Heart left ventricle (tissue), 16 donors: ENCODE measurements around the gene KRTAP3-3. TPM values are rescaled to one million over a fixed set of nuclear protein-coding genes. Genes with fewer than 3 reads are reported as not detected.
"Not testable (repeated sequence)": the region's sequence is repeated elsewhere in the genome, so short reads cannot be mapped to it uniquely, and the experiment has no call there.

Source experiments
- ATAC-seq, 4 donors: fragments of 200-7000 bp; cut with Tn5 transposase; one replicate each; pipeline ENCODE4 v1.9.1; 2020 to 2022; ENCODE audit warnings: moderate library complexity in 4 of 4, mild to moderate bottlenecking in 3 of 4, moderate number of reproducible peaks in 1 of 4
- DNase-seq, 5 donors: peaks; one replicate each; pipeline ENCODE4 v3.0.0-alpha.2; 2020
- H3K27ac ChIP-seq, 12 donors: fragments of 200-600 bp; sonication (generic) in 4 of 12; one replicate each; pipeline versions ENCODE4 v1.5.0 to v1.8.0; 2016 to 2022; ENCODE audit warnings: mild to moderate bottlenecking in 2 of 12
- H3K27me3 ChIP-seq, 9 donors: fragments of 200-600 bp; sonication (generic) in 2 of 9; one replicate each; pipeline versions ENCODE4 v1.5.1 to v1.8.0; 2016 to 2022; ENCODE audit warnings: mild to moderate bottlenecking in 3 of 9
- H3K36me3 ChIP-seq, 9 donors: fragments of 200-600 bp; sonication (generic) in 2 of 9; one replicate each; pipeline versions ENCODE4 v1.5.0 to v1.8.0; 2018 to 2022; ENCODE audit warnings: mild to moderate bottlenecking in 2 of 9
- H3K4me1 ChIP-seq, 12 donors: fragments of 200-600 bp; sonication (generic) in 4 of 12; one replicate each; pipeline versions ENCODE4 v1.5.0 to v1.8.0; 2016 to 2022; ENCODE audit warnings: mild to moderate bottlenecking in 3 of 12
- H3K4me3 ChIP-seq, 12 donors: fragments of 200-600 bp; sonication (generic) in 4 of 12; one replicate each; pipeline versions ENCODE4 v1.5.0 to v1.8.0; 2017 to 2022; ENCODE audit warnings: mild to moderate bottlenecking in 9 of 12, moderate library complexity in 4 of 12
- H3K9me3 ChIP-seq, 12 donors: fragments of 200-600 bp; sonication (generic) in 4 of 12; one replicate each; pipeline versions ENCODE4 v1.5.0 to v1.8.0; 2016 to 2022; ENCODE audit warnings: mild to moderate bottlenecking in 1 of 12
- POLR2A ChIP-seq, 2 donors: fragments of 450-650 bp; IDR thresholded peaks; one replicate each; pipeline ENCODE4 v1.6.1; 2017; ENCODE audit warnings: antibody characterized with exemption in 2 of 2, mild to moderate bottlenecking in 2 of 2, moderate library complexity in 2 of 2
- WGBS, 4 donors: extraction: QIAGEN DNeasy Blood & Tissue Kit in 2 of 4; methylation state at CpG; one replicate each; pipeline versions ENCODE4 v1.1.5 to v1.1.7; 2013 to 2018; 5-methylcytosine and 5-hydroxymethylcytosine counted together
- intact Hi-C, 10 donors: fragments of 100-400 bp; cut with DNase I; formaldehyde crosslinking; loops; one replicate each; pipeline versions ENCODE4 v1.11.1 to v1.14.2; 2022
- polyA plus RNA-seq, 2 donors: library from polyadenylated mRNA; stranded (reverse); fragments of 200-250 nt; gene quantifications; one replicate each; pipeline ENCODE4 v1.2.3, GENCODE V29; 2013
- total RNA-seq, 9 donors: library from RNA; depleted of rRNA in 2 of 9; stranded (reverse); fragments of >200 nt in 2 of 9; fragmentation: NEBNext Ultra II Directional in 3 of 9; extraction: Animal tissue kit (Norgen Biotek cat#: 25700) in 3 of 9; gene quantifications; one replicate each; pipeline versions ENCODE4 v1.1.0 to v1.2.4, GENCODE V29; 2016 to 2023
- TF ChIP-seq, protein P1 (sequence below), 12 donors: fragments of 200-600 bp; sonication (generic) in 4 of 12; IDR thresholded peaks; one replicate each; pipeline versions ENCODE4 v1.5.0 to v1.8.0; 2018 to 2022; ENCODE audit warnings: antibody characterized with exemption in 12 of 12, mild to moderate bottlenecking in 5 of 12
- donor health status: ischemic (EF 13 %, LVEDD 7.1; RV severe dilation, severe dysfunction).
- donor health status: healthy with polysubstance abuse.
- donor health status: DM: no; HTN: yes; CAD: no.
- donor health status: DM: no; HTN: no; CAD: no.
- donor health status: ischemic (EF 25% LVEDD 6.9; RV normal size, moderate dysfunction).
- donor health status: ischemic (EF 25% LVEDD 5.7; RV mildly dilated, moderate dysfunction).
- donor health status: healthy.
- donor health status: DM: yes; HTN: yes; CAD: no.
- donor health status: ischemic (EF 35%, LVEDD 5.7; RV mildly dilated, moderate dysfunction).
- donor health status: nonischemic (EF 11% LVEDD 7.7; RV severe dilation, severe dysfunction).
- donor health status: DM: yes; HTN: yes; CAD: no.
- donor health status: PGD.
- donor health status: ischemic (EF 29% LVEDD 5.4; RV normal size, mild dysfunction).
- donor health status: nonischemic (EF 23%, LVEDD 6.1; RV moderate dilation, normal function).

Gene KRTAP3-3
- total and polyA plus RNA-seq, 11 donors, result not detected

DNA sequence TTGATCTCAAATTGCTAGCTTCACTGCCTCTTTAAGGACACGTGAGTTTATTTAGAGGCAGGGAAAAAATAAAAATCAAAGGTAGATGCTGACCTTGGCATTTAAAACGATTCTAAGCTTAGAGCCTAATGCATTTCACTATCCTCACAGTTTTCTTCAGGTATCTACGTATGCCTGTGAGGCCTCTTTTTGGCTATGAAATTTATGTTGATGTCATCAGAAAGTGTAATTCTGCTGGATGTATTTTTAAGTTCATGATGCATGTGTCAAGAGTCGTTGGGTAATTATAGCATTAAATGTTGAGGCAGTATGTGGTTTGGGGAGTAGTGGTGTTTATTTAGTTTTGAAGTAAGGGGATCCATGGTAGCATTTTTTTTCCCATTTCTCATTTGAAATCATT is 10.0 kb upstream of the KRTAP3-3 start:
- ATAC-seq (no peak), DNase-seq (no peak)
- Histone ChIP-seq H3K4me1 (no peaks in the 10 kb centered on the region), H3K4me3 (no peak overlapping the region), H3K27ac (no peak overlapping the region), H3K36me3 (no peaks in the 10 kb centered on the region), H3K27me3 (peaks cover 0 to 10% (median 0%) of the 10 kb centered on the region in 9 donors), H3K9me3 (no peaks in the 10 kb centered on the region)
- intact Hi-C loops, result no loop called here
- WGBS, 4 donors, result 62 to 70% (median 69%) methylated on average over 4 of the region's 4 CpGs
- no peak for TF ChIP-seq POLR2A (IDR thresholded peaks at IDR 0.05)
- TF ChIP-seq, protein P1, sequence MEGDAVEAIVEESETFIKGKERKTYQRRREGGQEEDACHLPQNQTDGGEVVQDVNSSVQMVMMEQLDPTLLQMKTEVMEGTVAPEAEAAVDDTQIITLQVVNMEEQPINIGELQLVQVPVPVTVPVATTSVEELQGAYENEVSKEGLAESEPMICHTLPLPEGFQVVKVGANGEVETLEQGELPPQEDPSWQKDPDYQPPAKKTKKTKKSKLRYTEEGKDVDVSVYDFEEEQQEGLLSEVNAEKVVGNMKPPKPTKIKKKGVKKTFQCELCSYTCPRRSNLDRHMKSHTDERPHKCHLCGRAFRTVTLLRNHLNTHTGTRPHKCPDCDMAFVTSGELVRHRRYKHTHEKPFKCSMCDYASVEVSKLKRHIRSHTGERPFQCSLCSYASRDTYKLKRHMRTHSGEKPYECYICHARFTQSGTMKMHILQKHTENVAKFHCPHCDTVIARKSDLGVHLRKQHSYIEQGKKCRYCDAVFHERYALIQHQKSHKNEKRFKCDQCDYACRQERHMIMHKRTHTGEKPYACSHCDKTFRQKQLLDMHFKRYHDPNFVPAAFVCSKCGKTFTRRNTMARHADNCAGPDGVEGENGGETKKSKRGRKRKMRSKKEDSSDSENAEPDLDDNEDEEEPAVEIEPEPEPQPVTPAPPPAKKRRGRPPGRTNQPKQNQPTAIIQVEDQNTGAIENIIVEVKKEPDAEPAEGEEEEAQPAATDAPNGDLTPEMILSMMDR (IDR thresholded peaks at IDR 0.05), result no peak

- H3K27ac ChIP-seq, result no peak overlapping the region
- H3K4me3 ChIP-seq, result no peak overlapping the region
- no peaks in the 10 kb centered on the region for H3K36me3 ChIP-seq
- ATAC-seq, result no peak
- no peak for DNase-seq
- intact Hi-C loops, result no loop called here
- 57 to 62% (median 61%) methylated on average over 5 of the region's 5 CpGs for WGBS, 4 donors
- peaks cover 0 to 15% (median 0%) of the 10 kb centered on the region in 9 donors for H3K27me3 ChIP-seq
- no peaks in the 10 kb centered on the region for H3K9me3 ChIP-seq
- no peaks in the 10 kb centered on the region for H3K4me1 ChIP-seq
- TF ChIP-seq, protein P1 (IDR thresholded peaks at IDR 0.05), result no peak
- no peak for TF ChIP-seq POLR2A (IDR thresholded peaks at IDR 0.05)
These were observed 8.8 kb upstream of the KRTAP3-3 start for GRCh38 chr17:41002814-41003213.

- H3K9me3 ChIP-seq, result no peaks in the 10 kb centered on the region
- 68 to 76% (median 72%) methylated on average over 4 of the region's 4 CpGs for WGBS, 4 donors
- no peak for ATAC-seq
These were observed 7.8 kb upstream of the KRTAP3-3 start for GRCh38 chr17:41001795-41002194.

GRCh38 chr17:40999563-40999962 is 5.6 kb upstream of the KRTAP3-3 start, which contains the start of gene KRTAP3-2:
Gene KRTAP3-2, minus strand, starts transcription at chr17:40999906. Its CDS starts 53 bp downstream, at chr17:40999853.
- H3K4me3 ChIP-seq, intact Hi-C loops, H3K36me3 ChIP-seq, H3K9me3 ChIP-seq, H3K4me1 ChIP-seq, DNase-seq, H3K27ac ChIP-seq, ATAC-seq: not testable (repeated sequence)
- 70 to 86% (median 72%) methylated on average over 6 of the region's 6 CpGs for WGBS, 4 donors
- peaks cover 0 to 41% (median 8%) of the 10 kb centered on the region in 9 donors for H3K27me3 ChIP-seq

More at GRCh38 chr17:41001795-41002194, 7.8 kb upstream of the KRTAP3-3 start:
- Histone ChIP-seq H3K27ac (no peak overlapping the region), H3K36me3 (no peaks in the 10 kb centered on the region), H3K4me1 (no peaks in the 10 kb centered on the region), H3K27me3 (peaks cover 0 to 21% (median 5%) of the 10 kb centered on the region in 9 donors), H3K4me3 (no peak overlapping the region)
- no peak for DNase-seq
- TF ChIP-seq, protein P1 (IDR thresholded peaks at IDR 0.05), result no peak
- no peak for TF ChIP-seq POLR2A (IDR thresholded peaks at IDR 0.05)
- intact Hi-C loops, result no loop called here

DNA sequence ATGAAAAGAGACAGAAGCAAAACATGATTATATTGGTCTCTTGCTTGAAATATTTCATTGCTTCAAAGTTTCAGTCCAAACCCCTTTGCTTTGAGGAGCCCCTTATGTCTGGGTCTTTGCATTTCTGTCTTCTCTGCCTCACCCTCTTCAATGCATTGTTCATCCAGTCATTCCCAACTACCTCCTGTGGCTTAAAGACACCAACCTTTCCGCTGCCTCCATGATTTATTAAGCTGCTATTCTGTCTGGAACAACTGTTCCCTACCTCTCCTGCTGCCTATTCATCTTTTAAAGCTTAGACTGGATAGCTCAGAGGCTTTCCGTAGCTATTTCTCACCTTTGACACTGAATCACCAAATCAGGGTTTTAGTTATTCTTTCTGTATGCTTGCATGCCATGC is 3.4 kb upstream of the KRTAP3-3 start:
- intact Hi-C loops, result no loop called here
- ATAC-seq (no peak), DNase-seq (no peak)
- no peak overlapping the region for H3K27ac ChIP-seq
- TF ChIP-seq POLR2A (IDR thresholded peaks at IDR 0.05), result no peak
- TF ChIP-seq, protein P1 (IDR thresholded peaks at IDR 0.05), result no peak
- 74 to 80% (median 77%) methylated on average over 2 of the region's 2 CpGs for WGBS, 4 donors
- no peaks in the 10 kb centered on the region for H3K9me3 ChIP-seq
- H3K4me3 ChIP-seq, result no peak overlapping the region
- H3K4me1 ChIP-seq, result no peaks in the 10 kb centered on the region
- H3K27me3 ChIP-seq, result peaks cover 0 to 46% (median 12%) of the 10 kb centered on the region in 9 donors
- H3K36me3 ChIP-seq, result no peaks in the 10 kb centered on the region
